ENCODE measurements around the gene TBC1D10B. TPM values are rescaled to one million over a fixed set of nuclear protein-coding genes. Genes with fewer than 3 reads are reported as not detected.

TBC1D10B gene
- total and polyA plus RNA-seq, 9 of the 15 experiments (the other 6 are each of a cell fraction or from before 2014, with no cell fraction given), result 2.2 to 55.4 (median 17.5) TPM

DNA sequence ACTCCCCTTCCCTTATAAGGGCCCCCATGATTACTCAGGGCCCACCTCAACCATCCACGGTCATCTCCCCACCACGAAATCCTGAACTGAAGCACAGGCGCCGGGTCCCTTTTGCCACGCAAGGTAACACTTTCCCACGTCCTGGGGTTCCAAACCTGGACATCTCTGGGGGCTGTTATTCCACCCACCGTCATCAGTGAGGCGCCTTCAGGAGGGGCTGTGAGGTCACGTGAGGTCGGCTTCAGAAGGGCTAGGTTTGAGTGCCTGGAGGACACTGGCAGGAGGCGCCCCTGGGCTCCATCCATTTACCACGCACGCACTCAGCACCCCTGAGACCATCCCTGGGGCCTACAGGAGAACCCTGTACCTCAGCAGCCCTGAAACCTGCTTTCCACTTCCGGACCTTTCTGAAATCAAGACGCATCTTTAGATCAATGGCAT, 19.3 kb downstream of the TBC1D10B start:
- no peaks in the 10 kb centered on the region for H3K9me3 ChIP-seq (replicated peaks; ENCODE audit: control insufficient read depth, insufficient read depth, low read depth, low read length)
- TF ChIP-seq ETV1 (tag; conservative IDR thresholded peaks at IDR 0.05; ENCODE audit: low read depth) (no peak), ATF1 (CRISPR knock-in tag; IDR thresholded peaks at IDR 0.05) (no peak), ATF1 (tag; IDR thresholded peaks at IDR 0.05) (no peak), CGGBP1 (CRISPR knock-in tag; IDR thresholded peaks at IDR 0.05) (no peak), BCOR (IDR thresholded peaks at IDR 0.05) (no peak), POLR2G (IDR thresholded peaks at IDR 0.05; ENCODE audit: low read depth, low read length) (0 out of 2 replicates have a peak, but pooled peaks have one; percentile 10), MXI1 (IDR thresholded peaks at IDR 0.05; ENCODE audit: low read depth, low read length) (no peak), BHLHE40 (IDR thresholded peaks at IDR 0.05; ENCODE audit: low read length) (no peak)
- H3K9ac ChIP-seq (ENCODE audit: insufficient read depth in 1 of 2, low read depth in 2 of 2, low read length in 2 of 2), result peak overlapping the region in 1 of 2 experiments; percentile 56; a peak in 1 of 4 replicates
- peaks cover 11 to 29% of the 10 kb centered on the region in 2 experiments; a peak in 4 of 5 replicates for H3K4me1 ChIP-seq (replicated peaks in 1 of 2; ENCODE audit: control insufficient read depth in 2 of 2, insufficient read depth in 2 of 2, low read length in 2 of 2)
- WGBS (ENCODE audit: insufficient coverage, low coverage, missing lambda C conversion rate), result 90% methylated on average over 10 of the region's 15 CpGs
- ATAC-seq, result no peak
- no peak overlapping the region for H3K4me3 ChIP-seq
- in situ Hi-C loops (cut with MboI), result loop anchor here (25.0 kb wide), 1 partner anchor 889 kb away; the partner anchor contains the start of genes BOLA2, SLX1B and SULT1A4
- no peak overlapping the region for H2AFZ ChIP-seq (ENCODE audit: low read depth, low read length)
- no peak for DNase-seq (ENCODE audit: extremely low read depth in 1 of 4, low spot score in 3 of 4)
- no peak overlapping the region for H3K27ac ChIP-seq (ENCODE audit: extremely low read depth, low read depth, low read length)
- no peaks in the 10 kb centered on the region for H4K20me1 ChIP-seq (replicated peaks; ENCODE audit: control insufficient read depth, insufficient read depth, low read length)
- H3K4me2 ChIP-seq (ENCODE audit: insufficient read depth, low read length), result no peak overlapping the region
- H3K9me1 ChIP-seq (ENCODE audit: control insufficient read depth, insufficient read depth, low read length), result no peaks in the 10 kb centered on the region
- H3K36me3 ChIP-seq (ENCODE audit: control insufficient read depth, insufficient read depth, low read length), result peaks cover 39% of the 10 kb centered on the region; the same call in 2 of the 3 replicates
- H3K27me3 ChIP-seq (ENCODE audit: control insufficient read depth in 2 of 2, insufficient read depth in 2 of 2, low read length in 2 of 2), result no peaks in the 10 kb centered on the region
- no peak for FAIRE-seq
- CTCF ChIA-PET (ENCODE audit: low intra/inter-chr PET ratio), result no interaction called here
- no TSS peak for BruUV-seq (replicated peaks)
- intact Hi-C loops (cut with micrococcal nuclease), result no loop called here
- POLR2A ChIA-PET, result interaction anchor here (0.9 to 1.2 kb wide), 2 partner anchors 9 kb away, joined by 3 to 5 read pairs; no protein-coding TSS in a partner anchor
- peaks cover 29% of the 10 kb centered on the region for H3K79me2 ChIP-seq (ENCODE audit: control insufficient read depth, insufficient read depth, low read length)

All from K562 (cell line).